ENCODE measurements around the gene RAB8A. TPM values are rescaled to one million over a fixed set of nuclear protein-coding genes. Genes with fewer than 3 reads are reported as not detected.

Gene RAB8A
- total RNA-seq, 1 experiment from 2014 or later, result 103 TPM

DNA sequence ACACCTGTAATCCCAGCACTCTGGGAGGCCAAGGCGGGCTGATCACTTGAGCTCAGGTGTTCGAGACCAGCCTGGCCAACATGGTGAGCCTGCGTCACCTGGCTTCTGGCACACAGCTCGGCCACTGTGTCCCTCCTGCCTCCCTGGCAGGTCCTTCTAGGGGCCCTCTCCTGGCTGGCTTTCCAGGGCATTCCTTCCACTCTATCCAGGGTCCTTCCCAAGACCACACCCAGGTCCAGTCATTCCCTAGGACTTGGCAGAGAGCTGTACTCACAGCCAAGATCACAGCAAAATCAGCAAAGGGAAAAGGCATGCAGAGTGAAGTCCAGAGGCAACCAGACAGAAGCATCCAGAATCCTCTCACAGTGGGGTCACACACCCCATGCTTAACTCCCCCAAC, 22.1 kb downstream of the RAB8A start:
- Histone ChIP-seq H3K79me2 (ENCODE audit: insufficient read depth, low read length) (no peaks in the 10 kb centered on the region), H2AK5ac (ENCODE audit: insufficient read length, low read length) (no peak overlapping the region), H3K79me1 (ENCODE audit: insufficient read depth, low read depth, low read length, poor library complexity, severe bottlenecking) (no peaks in the 10 kb centered on the region), H3K9me3 (ENCODE audit: control insufficient read depth, low read depth, low read length) (no peaks in the 10 kb centered on the region), H4K91ac (ENCODE audit: insufficient read length, low read depth, low read length) (no peak overlapping the region), H4K5ac (ENCODE audit: insufficient read length, low read depth, low read length) (no peak overlapping the region), H2BK120ac (ENCODE audit: low read depth, low read length, poor library complexity, severe bottlenecking) (no peak overlapping the region), H3K23me2 (ENCODE audit: insufficient read length, low read depth, low read length, poor library complexity, severe bottlenecking) (no peaks in the 10 kb centered on the region), H3K56ac (ENCODE audit: insufficient read length, low read depth, low read length) (no peak overlapping the region), H3K4ac (ENCODE audit: low read depth, low read length) (no peak overlapping the region), H2AFZ (ENCODE audit: low read length) (no peak overlapping the region), H4K20me1 (ENCODE audit: control insufficient read depth, insufficient read depth, insufficient read length) (no peaks in the 10 kb centered on the region), H3K27me3 (ENCODE audit: insufficient read depth, low read length) (no peaks in the 10 kb centered on the region), H3K4me1 (ENCODE audit: insufficient read depth, low read length) (no peaks in the 10 kb centered on the region), H2BK15ac (ENCODE audit: low read depth, low read length) (no peak overlapping the region), H3K27ac (ENCODE audit: insufficient read length, low read depth, low read length) (no peak overlapping the region), H3T11ph (ENCODE audit: low read length) (no peak overlapping the region), H3K14ac (ENCODE audit: insufficient read depth, low read length) (no peak overlapping the region), H4K8ac (replicated peaks; ENCODE audit: insufficient read length, low read depth, low read length) (no peak overlapping the region), H3K18ac (ENCODE audit: insufficient read length, low read depth, low read length) (no peak overlapping the region), H3K23ac (ENCODE audit: insufficient read length, low read depth, low read length) (no peak overlapping the region), H3K9ac (ENCODE audit: extremely low read depth, insufficient read length, low read length) (no peak overlapping the region), H2BK20ac (ENCODE audit: low read depth, low read length, poor library complexity, severe bottlenecking) (no peak overlapping the region), H3K4me2 (ENCODE audit: insufficient read depth, insufficient read length, low read length) (no peak overlapping the region), H2BK12ac (ENCODE audit: insufficient read length, low read depth, low read length) (no peak overlapping the region), H2BK5ac (ENCODE audit: insufficient read length, low read length) (no peak overlapping the region)
- Mint-ChIP-seq H3K4me3 (no peak overlapping the region), H3K27me3 (ENCODE audit: low read depth) (peaks cover 5% of the 10 kb centered on the region), H3K27ac (no peak overlapping the region), H3K9me3 (no peaks in the 10 kb centered on the region; a peak in 2 of 5 replicates), H3K36me3 (ENCODE audit: insufficient read depth in 1 of 3, low read depth in 3 of 3) (peaks cover 36 to 58% (median 52%) of the 10 kb centered on the region in 3 experiments), H3K4me1 (peaks cover 6% of the 10 kb centered on the region in 2 experiments)
- DNase-seq, result no peak
- WGBS (ENCODE audit: extremely low coverage, insufficient read length, low lambda C conversion rate), result no CpG with 5 or more reads among the region's 4 CpGs
- TF ChIP-seq, protein P1, sequence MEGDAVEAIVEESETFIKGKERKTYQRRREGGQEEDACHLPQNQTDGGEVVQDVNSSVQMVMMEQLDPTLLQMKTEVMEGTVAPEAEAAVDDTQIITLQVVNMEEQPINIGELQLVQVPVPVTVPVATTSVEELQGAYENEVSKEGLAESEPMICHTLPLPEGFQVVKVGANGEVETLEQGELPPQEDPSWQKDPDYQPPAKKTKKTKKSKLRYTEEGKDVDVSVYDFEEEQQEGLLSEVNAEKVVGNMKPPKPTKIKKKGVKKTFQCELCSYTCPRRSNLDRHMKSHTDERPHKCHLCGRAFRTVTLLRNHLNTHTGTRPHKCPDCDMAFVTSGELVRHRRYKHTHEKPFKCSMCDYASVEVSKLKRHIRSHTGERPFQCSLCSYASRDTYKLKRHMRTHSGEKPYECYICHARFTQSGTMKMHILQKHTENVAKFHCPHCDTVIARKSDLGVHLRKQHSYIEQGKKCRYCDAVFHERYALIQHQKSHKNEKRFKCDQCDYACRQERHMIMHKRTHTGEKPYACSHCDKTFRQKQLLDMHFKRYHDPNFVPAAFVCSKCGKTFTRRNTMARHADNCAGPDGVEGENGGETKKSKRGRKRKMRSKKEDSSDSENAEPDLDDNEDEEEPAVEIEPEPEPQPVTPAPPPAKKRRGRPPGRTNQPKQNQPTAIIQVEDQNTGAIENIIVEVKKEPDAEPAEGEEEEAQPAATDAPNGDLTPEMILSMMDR (conservative IDR thresholded peaks at IDR 0.05), result no peak

Measured in H9 (cell line).